HEK293T (cell line): ENCODE measurements around the gene DECR2.

Source experiments
- CTCF ChIA-PET: fragments of 350-600 bp; formaldehyde crosslinking; extraction: SDS; loops from one replicate; lab custom pipeline; 2021; ENCODE audit warnings: antibody characterized with exemption, inconsistent platforms; lab: Yijun Ruan, JAX
- POLR2A ChIA-PET: fragments of 350-600 bp; formaldehyde crosslinking; extraction: SDS; loops from one replicate; lab custom pipeline; 2020; ENCODE audit warnings: antibody characterized with exemption, inconsistent platforms; lab: Yijun Ruan, JAX
- DNase-seq: peaks from one replicate; pipeline ENCODE4 v3.0.0; 2012; ENCODE audit warnings: mixed read lengths; ENCODE audit errors: extremely low spot score
- FOXM1 ChIP-seq: fragments of 450-650 bp; IDR thresholded peaks from 2 replicates; pipeline ENCODE4 v1.6.1; 2017; ENCODE audit warnings: mild to moderate bottlenecking, borderline replicate concordance
- L3MBTL2 ChIP-seq: fragments of 450-650 bp; conservative IDR thresholded peaks from 2 replicates; pipeline ENCODE4 v1.6.1; 2016; ENCODE audit warnings: mild to moderate bottlenecking

Gene DECR2

GRCh38 chr16:460787-461186 is 59.1 kb downstream of the DECR2 start:
- ChIA-PET CTCF (no interaction called here), POLR2A (no interaction called here)
- no peak for DNase-seq
- TF ChIP-seq FOXM1 (no peak), L3MBTL2 (no peak)
